WTC11 (cell line): Measurements from ENCODE around the gene KPTN. TPM values are rescaled to one million over a fixed set of nuclear protein-coding genes. Genes with fewer than 3 reads are reported as not detected.

Experiments
- ATAC-seq: fragments of 200-7000 bp; cut with Tn5 transposase; 2 replicates; pipeline ENCODE4 v1.10.0; 2021; ENCODE audit warnings: mild to moderate bottlenecking, moderate library complexity
- CTCF ChIA-PET: fragments of 300-600 bp; sonication (Branson Sonifier 250); formaldehyde crosslinking; loops from one replicate; lab custom pipeline; 2021; ENCODE audit warnings: antibody characterized with exemption; lab: Charles Lee
- POLR2A ChIA-PET: fragments of 350-600 bp; sonication (Branson Sonifier 250); formaldehyde crosslinking; loops from one replicate; lab custom pipeline; 2021; ENCODE audit warnings: antibody characterized with exemption; lab: Charles Lee
- DNase-seq: peaks from one replicate; pipeline ENCODE4 v3.0.0; 2021; ENCODE audit warnings: low spot score
- H3K27ac Mint-ChIP-seq: 2 replicates; pipeline ENCODE4 v1.8.0; 2021; ENCODE audit warnings: mixed read lengths
- H3K27me3 Mint-ChIP-seq: 2 replicates; pipeline ENCODE4 v1.8.0; 2021; ENCODE audit warnings: low read depth, mild to moderate bottlenecking, moderate library complexity, mixed read lengths
- H3K36me3 Mint-ChIP-seq: 2 replicates; pipeline ENCODE4 v1.8.0; 2021; ENCODE audit warnings: mixed read lengths
- H3K4me1 Mint-ChIP-seq: 2 replicates; pipeline ENCODE4 v1.8.0; 2022; ENCODE audit warnings: mixed read lengths
- H3K4me3 Mint-ChIP-seq: 2 replicates; pipeline ENCODE4 v1.8.0; 2021; ENCODE audit warnings: mild to moderate bottlenecking, moderate library complexity, mixed read lengths
- H3K9me3 Mint-ChIP-seq: 2 replicates; pipeline ENCODE4 v1.8.0; 2021; ENCODE audit warnings: mixed read lengths
- CREB1 ChIP-seq: sonication (generic); formaldehyde crosslinking; IDR thresholded peaks from 2 replicates; pipeline ENCODE4 v1.8.0; 2023; ENCODE audit warnings: mild to moderate bottlenecking, missing genetic modification reagents
- FOXK1 ChIP-seq: sonication (generic); formaldehyde crosslinking; IDR thresholded peaks from 2 replicates; pipeline ENCODE4 v1.8.0; 2022; ENCODE audit warnings: mild to moderate bottlenecking, moderate library complexity, missing genetic modification reagents
- FOXP1 ChIP-seq: sonication (generic); formaldehyde crosslinking; IDR thresholded peaks from 2 replicates; pipeline ENCODE4 v1.8.0; 2022; ENCODE audit warnings: missing genetic modification reagents, mild to moderate bottlenecking, moderate library complexity, borderline replicate concordance
- JUN ChIP-seq: sonication (generic); formaldehyde crosslinking; IDR thresholded peaks from 2 replicates; pipeline ENCODE4 v1.8.0; 2023; ENCODE audit warnings: mild to moderate bottlenecking, missing genetic modification reagents
- KAT7 ChIP-seq: sonication (generic); formaldehyde crosslinking; IDR thresholded peaks from 2 replicates; pipeline ENCODE4 v1.8.1; 2023; ENCODE audit warnings: missing genetic modification reagents, mild to moderate bottlenecking, borderline replicate concordance
- MYBL2 ChIP-seq: sonication (generic); formaldehyde crosslinking; IDR thresholded peaks from 2 replicates; pipeline ENCODE4 v1.8.1; 2023; ENCODE audit warnings: mild to moderate bottlenecking, moderate library complexity, missing genetic modification reagents
- NFYB ChIP-seq: sonication (generic); formaldehyde crosslinking; conservative IDR thresholded peaks from 2 replicates; pipeline ENCODE4 v1.8.0; 2022; ENCODE audit warnings: low read depth, missing genetic modification reagents
- RELA ChIP-seq: sonication (generic); formaldehyde crosslinking; IDR thresholded peaks from 2 replicates; pipeline ENCODE4 v1.8.1; 2022; ENCODE audit warnings: missing genetic modification reagents, mild to moderate bottlenecking, borderline replicate concordance
- SMAD4 ChIP-seq: sonication (generic); formaldehyde crosslinking; IDR thresholded peaks from 2 replicates; pipeline ENCODE4 v1.8.0; 2022; ENCODE audit warnings: mild to moderate bottlenecking, missing genetic modification reagents
- SOX15 ChIP-seq: fragments of 250-450 bp; sonication (Bioruptor Pico); IDR thresholded peaks from 2 replicates; pipeline ENCODE4 v1.9.0; 2021; ENCODE audit warnings: mild to moderate bottlenecking
- TEAD1 ChIP-seq: sonication (generic); formaldehyde crosslinking; IDR thresholded peaks from 2 replicates; pipeline ENCODE4 v1.8.0; 2022; ENCODE audit warnings: mild to moderate bottlenecking, missing genetic modification reagents
- ZBTB21 ChIP-seq: sonication (generic); formaldehyde crosslinking; IDR thresholded peaks from 2 replicates; pipeline ENCODE4 v1.8.1; 2023; ENCODE audit warnings: mild to moderate bottlenecking, missing genetic modification reagents, borderline replicate concordance
- ZNF263 ChIP-seq: sonication (generic); formaldehyde crosslinking; IDR thresholded peaks from 2 replicates; pipeline ENCODE4 v1.8.1; 2022; ENCODE audit warnings: low read depth, mild to moderate bottlenecking, moderate library complexity, missing genetic modification reagents
- total RNA-seq: library from RNA; stranded (reverse); gene quantifications from 3 replicates; pipeline ENCODE4 v1.2.3, GENCODE V29; 2021
- TF ChIP-seq, protein P1 (sequence below): sonication (generic); formaldehyde crosslinking; IDR thresholded peaks from 2 replicates; pipeline ENCODE4 v1.8.0; 2022; ENCODE audit warnings: missing genetic modification reagents
- TF ChIP-seq, protein P2 (sequence below): sonication (generic); formaldehyde crosslinking; IDR thresholded peaks from 2 replicates; pipeline ENCODE4 v1.8.1; 2023; ENCODE audit warnings: mild to moderate bottlenecking, missing genetic modification reagents, borderline replicate concordance
- TF ChIP-seq, protein P3 (sequence below): fragments of 250-450 bp; sonication (Bioruptor Pico); IDR thresholded peaks from 2 replicates; pipeline ENCODE4 v1.9.0; 2021; ENCODE audit warnings: moderate library complexity, mild to moderate bottlenecking, inconsistent platforms, borderline replicate concordance
- TF ChIP-seq, protein P4 (sequence below): sonication (generic); formaldehyde crosslinking; IDR thresholded peaks from 2 replicates; pipeline ENCODE4 v1.8.1; 2023; ENCODE audit warnings: mild to moderate bottlenecking, missing genetic modification reagents
- TF ChIP-seq, protein P5 (sequence below): sonication (generic); formaldehyde crosslinking; IDR thresholded peaks from 2 replicates; pipeline ENCODE4 v1.8.1; 2022; ENCODE audit warnings: mild to moderate bottlenecking, missing genetic modification reagents, moderate library complexity, borderline replicate concordance
- TF ChIP-seq, protein P6 (sequence below): fragments of 250-450 bp; sonication (Bioruptor Pico); IDR thresholded peaks from 2 replicates; pipeline ENCODE4 v1.9.0; 2021; ENCODE audit warnings: mild to moderate bottlenecking

KPTN gene
- total RNA-seq, 1 experiment from 2014 or later = 24.5 TPM

DNA sequence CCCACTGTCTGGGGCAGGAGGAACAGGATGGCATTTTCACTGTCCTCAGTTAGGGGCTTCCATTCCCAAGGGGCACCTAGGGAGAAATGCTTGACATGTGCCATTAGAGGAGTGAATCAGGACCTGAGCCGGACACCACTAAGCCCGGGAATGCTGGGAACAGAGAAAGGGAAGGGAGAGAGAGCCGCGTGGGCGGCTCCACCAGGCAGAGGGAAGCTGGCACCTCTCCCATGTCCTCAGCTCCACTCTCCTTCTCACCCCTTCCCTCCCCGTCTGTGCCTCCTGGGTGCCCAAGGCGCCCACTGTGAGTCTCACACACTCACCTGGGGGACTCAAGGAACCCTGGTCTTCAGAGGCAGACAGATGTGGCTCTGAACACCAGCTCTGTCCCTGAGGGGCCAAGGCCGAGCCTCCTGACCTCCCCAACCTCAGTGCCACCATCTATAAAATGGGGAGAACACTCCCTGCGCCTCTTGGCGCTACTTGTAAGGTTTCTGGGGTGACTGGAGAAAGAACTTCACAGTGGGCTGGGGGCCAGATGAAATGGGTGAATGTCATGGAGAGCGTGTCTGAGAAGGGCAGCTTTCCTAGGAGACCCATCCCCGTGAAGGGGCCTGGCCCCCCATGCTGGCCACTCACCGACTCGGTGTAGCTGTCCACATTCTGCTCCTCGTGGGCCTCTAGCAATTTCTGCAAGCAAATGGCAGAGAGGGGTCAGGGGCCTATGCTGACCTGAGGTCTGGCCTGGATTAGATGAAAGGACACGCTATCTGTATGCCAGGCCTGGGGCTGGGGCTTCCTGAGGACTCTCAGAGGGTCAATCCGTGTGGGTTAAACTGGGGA, 5.3 kb upstream of the KPTN start:
- Mint-ChIP-seq H3K27me3 (no peaks in the 10 kb centered on the region), H3K9me3 (no peaks in the 10 kb centered on the region), H3K4me3 (no peak overlapping the region), H3K36me3 (peaks cover 5% of the 10 kb centered on the region; the same call in 1 of the 2 replicates), H3K27ac (no peak overlapping the region; the same call in 1 of the 2 replicates), H3K4me1 (peaks cover 10% of the 10 kb centered on the region)
- CTCF ChIA-PET = interaction anchor here (0.8 to 1.6 kb wide), 2 partner anchors 52 to 427 kb away, joined by 3 to 5 read pairs; no protein-coding TSS in a partner anchor
- TF ChIP-seq RELA (no peak), FOXK1 (no peak), KAT7 (no peak), JUN (no peak), SMAD4 (no peak), ZNF263 (CRISPR knock-in tag) (no peak), ZBTB21 (CRISPR knock-in tag) (no peak)
- ATAC-seq (no peak), DNase-seq (no peak)
- POLR2A ChIA-PET = no interaction called here

DNA sequence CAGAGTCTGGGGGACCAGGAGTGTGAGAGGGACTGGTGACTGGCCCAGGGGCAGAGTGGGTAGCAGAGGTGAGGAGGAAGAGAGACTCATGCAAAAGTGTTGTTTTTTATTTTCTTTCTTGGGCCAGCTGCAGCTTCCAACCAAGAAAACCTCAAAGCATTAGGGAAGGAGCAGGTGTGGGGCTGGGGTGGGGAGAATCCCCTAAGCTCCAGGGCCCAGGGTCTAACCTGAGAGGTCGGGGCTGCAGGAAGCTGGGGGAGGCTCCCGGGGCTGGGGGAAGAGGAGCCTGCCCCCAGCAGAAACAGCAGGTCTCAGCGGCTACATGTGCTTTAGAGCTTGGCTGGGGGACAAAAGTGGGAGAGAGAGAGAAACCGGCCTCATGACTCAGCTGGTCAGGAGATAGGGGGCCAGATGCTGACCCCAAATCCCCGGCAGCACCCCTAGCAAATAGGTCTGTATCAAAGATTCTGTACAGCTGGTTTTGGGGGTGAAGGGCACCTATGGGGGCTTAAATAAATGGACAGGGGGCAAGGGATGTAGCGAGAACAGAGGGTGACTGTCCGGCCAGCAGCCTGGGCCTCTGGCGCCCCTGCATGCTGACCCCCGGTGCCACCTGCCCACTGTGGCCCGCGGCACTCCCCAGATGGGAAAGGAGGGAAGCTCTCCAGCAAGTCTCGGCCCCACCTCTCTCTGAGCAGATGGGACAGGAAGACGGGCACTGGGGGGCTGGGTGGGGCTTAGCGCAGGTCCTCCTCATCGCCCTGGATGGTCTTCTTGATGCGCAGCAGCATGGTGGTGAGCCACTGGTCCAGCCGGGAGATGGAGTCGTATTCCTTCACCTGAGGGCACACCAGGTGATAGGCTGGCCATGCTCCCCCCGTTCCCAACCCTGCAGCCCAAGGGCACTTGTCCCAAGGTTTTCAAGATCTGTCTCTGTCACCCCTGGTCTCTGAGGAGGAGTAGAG, 3.8 kb upstream of the KPTN start:
- Mint-ChIP-seq H3K9me3 (no peaks in the 10 kb centered on the region), H3K4me1 (peaks cover 12% of the 10 kb centered on the region), H3K36me3 (peaks cover 5% of the 10 kb centered on the region; the same call in 1 of the 2 replicates), H3K4me3 (no peak overlapping the region), H3K27me3 (no peaks in the 10 kb centered on the region), H3K27ac (no peak overlapping the region)
- ATAC-seq = no peak
- no peak for DNase-seq
- ChIA-PET CTCF (interaction anchor here (1.6 kb wide), 1 partner anchor 51 kb away, joined by 5 read pairs; no protein-coding TSS in a partner anchor), POLR2A (no interaction called here)
- no peak for TF ChIP-seq MYBL2 (CRISPR knock-in tag)
- no peak for TF ChIP-seq TEAD1 (CRISPR knock-in tag)
- TF ChIP-seq, protein P1, sequence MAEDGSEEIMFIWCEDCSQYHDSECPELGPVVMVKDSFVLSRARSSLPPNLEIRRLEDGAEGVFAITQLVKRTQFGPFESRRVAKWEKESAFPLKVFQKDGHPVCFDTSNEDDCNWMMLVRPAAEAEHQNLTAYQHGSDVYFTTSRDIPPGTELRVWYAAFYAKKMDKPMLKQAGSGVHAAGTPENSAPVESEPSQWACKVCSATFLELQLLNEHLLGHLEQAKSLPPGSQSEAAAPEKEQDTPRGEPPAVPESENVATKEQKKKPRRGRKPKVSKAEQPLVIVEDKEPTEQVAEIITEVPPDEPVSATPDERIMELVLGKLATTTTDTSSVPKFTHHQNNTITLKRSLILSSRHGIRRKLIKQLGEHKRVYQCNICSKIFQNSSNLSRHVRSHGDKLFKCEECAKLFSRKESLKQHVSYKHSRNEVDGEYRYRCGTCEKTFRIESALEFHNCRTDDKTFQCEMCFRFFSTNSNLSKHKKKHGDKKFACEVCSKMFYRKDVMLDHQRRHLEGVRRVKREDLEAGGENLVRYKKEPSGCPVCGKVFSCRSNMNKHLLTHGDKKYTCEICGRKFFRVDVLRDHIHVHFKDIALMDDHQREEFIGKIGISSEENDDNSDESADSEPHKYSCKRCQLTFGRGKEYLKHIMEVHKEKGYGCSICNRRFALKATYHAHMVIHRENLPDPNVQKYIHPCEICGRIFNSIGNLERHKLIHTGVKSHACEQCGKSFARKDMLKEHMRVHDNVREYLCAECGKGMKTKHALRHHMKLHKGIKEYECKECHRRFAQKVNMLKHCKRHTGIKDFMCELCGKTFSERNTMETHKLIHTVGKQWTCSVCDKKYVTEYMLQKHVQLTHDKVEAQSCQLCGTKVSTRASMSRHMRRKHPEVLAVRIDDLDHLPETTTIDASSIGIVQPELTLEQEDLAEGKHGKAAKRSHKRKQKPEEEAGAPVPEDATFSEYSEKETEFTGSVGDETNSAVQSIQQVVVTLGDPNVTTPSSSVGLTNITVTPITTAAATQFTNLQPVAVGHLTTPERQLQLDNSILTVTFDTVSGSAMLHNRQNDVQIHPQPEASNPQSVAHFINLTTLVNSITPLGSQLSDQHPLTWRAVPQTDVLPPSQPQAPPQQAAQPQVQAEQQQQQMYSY (CRISPR knock-in tag) = no peak
- no peak for TF ChIP-seq FOXK1
- TF ChIP-seq, protein P2, sequence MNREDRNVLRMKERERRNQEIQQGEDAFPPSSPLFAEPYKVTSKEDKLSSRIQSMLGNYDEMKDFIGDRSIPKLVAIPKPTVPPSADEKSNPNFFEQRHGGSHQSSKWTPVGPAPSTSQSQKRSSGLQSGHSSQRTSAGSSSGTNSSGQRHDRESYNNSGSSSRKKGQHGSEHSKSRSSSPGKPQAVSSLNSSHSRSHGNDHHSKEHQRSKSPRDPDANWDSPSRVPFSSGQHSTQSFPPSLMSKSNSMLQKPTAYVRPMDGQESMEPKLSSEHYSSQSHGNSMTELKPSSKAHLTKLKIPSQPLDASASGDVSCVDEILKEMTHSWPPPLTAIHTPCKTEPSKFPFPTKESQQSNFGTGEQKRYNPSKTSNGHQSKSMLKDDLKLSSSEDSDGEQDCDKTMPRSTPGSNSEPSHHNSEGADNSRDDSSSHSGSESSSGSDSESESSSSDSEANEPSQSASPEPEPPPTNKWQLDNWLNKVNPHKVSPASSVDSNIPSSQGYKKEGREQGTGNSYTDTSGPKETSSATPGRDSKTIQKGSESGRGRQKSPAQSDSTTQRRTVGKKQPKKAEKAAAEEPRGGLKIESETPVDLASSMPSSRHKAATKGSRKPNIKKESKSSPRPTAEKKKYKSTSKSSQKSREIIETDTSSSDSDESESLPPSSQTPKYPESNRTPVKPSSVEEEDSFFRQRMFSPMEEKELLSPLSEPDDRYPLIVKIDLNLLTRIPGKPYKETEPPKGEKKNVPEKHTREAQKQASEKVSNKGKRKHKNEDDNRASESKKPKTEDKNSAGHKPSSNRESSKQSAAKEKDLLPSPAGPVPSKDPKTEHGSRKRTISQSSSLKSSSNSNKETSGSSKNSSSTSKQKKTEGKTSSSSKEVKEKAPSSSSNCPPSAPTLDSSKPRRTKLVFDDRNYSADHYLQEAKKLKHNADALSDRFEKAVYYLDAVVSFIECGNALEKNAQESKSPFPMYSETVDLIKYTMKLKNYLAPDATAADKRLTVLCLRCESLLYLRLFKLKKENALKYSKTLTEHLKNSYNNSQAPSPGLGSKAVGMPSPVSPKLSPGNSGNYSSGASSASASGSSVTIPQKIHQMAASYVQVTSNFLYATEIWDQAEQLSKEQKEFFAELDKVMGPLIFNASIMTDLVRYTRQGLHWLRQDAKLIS (CRISPR knock-in tag) = no peak
- TF ChIP-seq, protein P3, sequence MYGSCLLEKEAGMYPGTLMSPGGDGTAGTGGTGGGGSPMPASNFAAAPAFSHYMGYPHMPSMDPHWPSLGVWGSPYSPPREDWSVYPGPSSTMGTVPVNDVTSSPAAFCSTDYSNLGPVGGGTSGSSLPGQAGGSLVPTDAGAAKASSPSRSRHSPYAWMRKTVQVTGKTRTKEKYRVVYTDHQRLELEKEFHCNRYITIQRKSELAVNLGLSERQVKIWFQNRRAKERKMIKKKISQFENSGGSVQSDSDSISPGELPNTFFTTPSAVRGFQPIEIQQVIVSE (CRISPR knock-in tag) = no peak
- TF ChIP-seq NFYB (CRISPR knock-in tag) = no peak
- no peak for TF ChIP-seq FOXP1 (CRISPR knock-in tag)
- TF ChIP-seq, protein P4, sequence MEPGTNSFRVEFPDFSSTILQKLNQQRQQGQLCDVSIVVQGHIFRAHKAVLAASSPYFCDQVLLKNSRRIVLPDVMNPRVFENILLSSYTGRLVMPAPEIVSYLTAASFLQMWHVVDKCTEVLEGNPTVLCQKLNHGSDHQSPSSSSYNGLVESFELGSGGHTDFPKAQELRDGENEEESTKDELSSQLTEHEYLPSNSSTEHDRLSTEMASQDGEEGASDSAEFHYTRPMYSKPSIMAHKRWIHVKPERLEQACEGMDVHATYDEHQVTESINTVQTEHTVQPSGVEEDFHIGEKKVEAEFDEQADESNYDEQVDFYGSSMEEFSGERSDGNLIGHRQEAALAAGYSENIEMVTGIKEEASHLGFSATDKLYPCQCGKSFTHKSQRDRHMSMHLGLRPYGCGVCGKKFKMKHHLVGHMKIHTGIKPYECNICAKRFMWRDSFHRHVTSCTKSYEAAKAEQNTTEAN (CRISPR knock-in tag) = no peak
- no peak for TF ChIP-seq CREB1 (CRISPR knock-in tag)
- TF ChIP-seq, protein P5, sequence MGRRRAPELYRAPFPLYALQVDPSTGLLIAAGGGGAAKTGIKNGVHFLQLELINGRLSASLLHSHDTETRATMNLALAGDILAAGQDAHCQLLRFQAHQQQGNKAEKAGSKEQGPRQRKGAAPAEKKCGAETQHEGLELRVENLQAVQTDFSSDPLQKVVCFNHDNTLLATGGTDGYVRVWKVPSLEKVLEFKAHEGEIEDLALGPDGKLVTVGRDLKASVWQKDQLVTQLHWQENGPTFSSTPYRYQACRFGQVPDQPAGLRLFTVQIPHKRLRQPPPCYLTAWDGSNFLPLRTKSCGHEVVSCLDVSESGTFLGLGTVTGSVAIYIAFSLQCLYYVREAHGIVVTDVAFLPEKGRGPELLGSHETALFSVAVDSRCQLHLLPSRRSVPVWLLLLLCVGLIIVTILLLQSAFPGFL (CRISPR knock-in tag) = no peak
- TF ChIP-seq, protein P6, sequence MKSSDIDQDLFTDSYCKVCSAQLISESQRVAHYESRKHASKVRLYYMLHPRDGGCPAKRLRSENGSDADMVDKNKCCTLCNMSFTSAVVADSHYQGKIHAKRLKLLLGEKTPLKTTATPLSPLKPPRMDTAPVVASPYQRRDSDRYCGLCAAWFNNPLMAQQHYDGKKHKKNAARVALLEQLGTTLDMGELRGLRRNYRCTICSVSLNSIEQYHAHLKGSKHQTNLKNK (CRISPR knock-in tag) = no peak
- TF ChIP-seq SOX15 (CRISPR knock-in tag) = no peak
